Germinal center (tissue), 1 donor: ENCODE results near the gene INTS1.
"Not testable (repeated sequence)": the region's sequence is repeated elsewhere in the genome, so short reads cannot be mapped to it uniquely, and the experiment has no call there.

ENCODE experiments used
- DNase-seq: peaks from one replicate; pipeline ENCODE4 v3.0.0; 2012; ENCODE audit warnings: mixed read lengths, low spot score

INTS1 gene

GRCh38 chr7:1460821-1461645 lies 43.2 kb downstream of the INTS1 start:
- DNase-seq, result no peak

- DNase-seq, result peak; percentile 24
These were observed 44.0 kb downstream of the INTS1 start for GRCh38 chr7:1459920-1460820.

- peak; percentile 100 for DNase-seq
These were observed 44.7 kb downstream of the INTS1 start for GRCh38 chr7:1459512-1459892.

- no peak for DNase-seq
These were observed 45.3 kb downstream of the INTS1 start, which contains the start of gene MICALL2 for GRCh38 chr7:1458683-1459511. TSS of gene MICALL2 (minus strand) at chr7:1459470. CDS start at chr7:1459326, 144 bp downstream.

GRCh38 chr7:1457949-1458682 lies 46.1 kb downstream of the INTS1 start:
- DNase-seq, result no peak

GRCh38 chr7:1457059-1457948 lies 46.9 kb downstream of the INTS1 start:
- no peak for DNase-seq

- no peak for DNase-seq
These were observed 48.2 kb downstream of the INTS1 start for GRCh38 chr7:1455955-1456354.

GRCh38 chr7:1455241-1455939 lies 48.8 kb downstream of the INTS1 start:
- DNase-seq, result no peak

- DNase-seq, result no peak
These were observed 49.6 kb downstream of the INTS1 start for GRCh38 chr7:1454542-1454941.

GRCh38 chr7:1452205-1452604 lies 52.0 kb downstream of the INTS1 start:
- DNase-seq, result no peak

- DNase-seq, result no peak
These were observed 53.2 kb downstream of the INTS1 start for GRCh38 chr7:1450987-1451386.

- no peak for DNase-seq
These were observed 53.8 kb downstream of the INTS1 start for GRCh38 chr7:1450431-1450830.

- no peak for DNase-seq
These were observed 54.2 kb downstream of the INTS1 start for GRCh38 chr7:1449951-1450350.

GRCh38 chr7:1449501-1449900 lies 54.7 kb downstream of the INTS1 start:
- DNase-seq, result no peak

GRCh38 chr7:1448958-1449357 lies 55.2 kb downstream of the INTS1 start:
- no peak for DNase-seq

GRCh38 chr7:1447551-1448244 lies 56.5 kb downstream of the INTS1 start:
- DNase-seq, result no peak

- DNase-seq, result no peak
These were observed 57.1 kb downstream of the INTS1 start for GRCh38 chr7:1447112-1447511.

- DNase-seq, result no peak
These were observed 57.6 kb downstream of the INTS1 start for GRCh38 chr7:1446620-1447032.

- not testable (repeated sequence) for DNase-seq
These were observed 58.2 kb downstream of the INTS1 start for GRCh38 chr7:1446026-1446425.
